SK-N-MC (cell line): Measurements from ENCODE around the gene F11.

Source experiments
- EZH2 ChIP-seq: fragments of 200-600 bp; sonication (generic); IDR thresholded peaks from one replicate; pipeline ENCODE4 v1.6.1; 2017; ENCODE audit warnings: antibody characterized with exemption
- POLR2AphosphoS5 ChIP-seq: IDR thresholded peaks from 2 replicates; pipeline ENCODE4 v1.6.1; 2012; ENCODE audit warnings: mild to moderate bottlenecking, low read depth, low read length, borderline replicate concordance

DNA sequence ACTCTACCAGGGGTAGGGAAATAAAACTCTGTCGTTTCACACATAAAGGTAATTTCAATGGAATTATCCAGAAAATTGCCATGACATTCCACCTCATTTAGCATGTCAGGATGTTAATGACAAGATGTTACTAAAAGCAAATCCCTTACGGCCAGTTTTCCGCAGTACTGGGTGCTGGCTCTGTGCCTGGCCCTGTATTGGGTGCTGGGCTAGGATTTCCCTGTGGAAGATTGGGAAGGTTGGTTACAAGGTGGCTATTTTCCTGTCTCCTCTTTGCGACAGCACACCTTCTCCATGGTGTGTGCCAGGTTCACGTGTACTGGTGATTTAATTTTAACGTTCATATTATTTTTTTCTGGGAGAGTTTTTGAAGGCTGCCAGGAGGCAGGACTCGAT lies 25.5 kb upstream of the F11 start:
- TF ChIP-seq EZH2, result no peak
- no peak for TF ChIP-seq POLR2AphosphoS5
